ENCODE measurements around the gene AMFR. TPM values are rescaled to one million over a fixed set of nuclear protein-coding genes. Genes with fewer than 3 reads are reported as not detected.

Gene AMFR
- total RNA-seq, 2 experiments from 2014 or later: 35.9 to 41.6 TPM

DNA sequence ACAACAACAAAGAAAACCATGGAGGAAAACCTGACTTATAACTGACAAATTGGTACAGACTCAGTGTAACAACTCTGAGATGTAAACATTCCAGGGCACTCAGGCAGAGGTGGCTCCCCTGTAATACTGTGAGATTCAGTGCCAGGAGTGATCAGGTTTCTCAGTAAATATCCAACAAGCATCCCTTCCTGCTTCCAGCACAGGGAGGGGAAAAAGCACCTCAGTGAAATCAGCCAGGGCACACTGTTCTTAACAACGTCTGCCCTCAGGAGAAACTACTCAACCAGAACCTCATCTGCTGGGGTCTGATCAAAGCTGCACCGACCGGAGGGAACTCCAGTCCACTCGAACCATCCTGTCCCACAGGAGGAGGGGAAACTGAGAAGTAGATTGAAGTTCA, 52.3 kb downstream of the AMFR start:
- H3K9me3 Mint-ChIP-seq: no peaks in the 10 kb centered on the region
- no peak overlapping the region for H3K27ac Mint-ChIP-seq
- DNase-seq (no peak), ATAC-seq (no peak)
- no peaks in the 10 kb centered on the region for H3K27me3 Mint-ChIP-seq
- TF ChIP-seq, protein P1, sequence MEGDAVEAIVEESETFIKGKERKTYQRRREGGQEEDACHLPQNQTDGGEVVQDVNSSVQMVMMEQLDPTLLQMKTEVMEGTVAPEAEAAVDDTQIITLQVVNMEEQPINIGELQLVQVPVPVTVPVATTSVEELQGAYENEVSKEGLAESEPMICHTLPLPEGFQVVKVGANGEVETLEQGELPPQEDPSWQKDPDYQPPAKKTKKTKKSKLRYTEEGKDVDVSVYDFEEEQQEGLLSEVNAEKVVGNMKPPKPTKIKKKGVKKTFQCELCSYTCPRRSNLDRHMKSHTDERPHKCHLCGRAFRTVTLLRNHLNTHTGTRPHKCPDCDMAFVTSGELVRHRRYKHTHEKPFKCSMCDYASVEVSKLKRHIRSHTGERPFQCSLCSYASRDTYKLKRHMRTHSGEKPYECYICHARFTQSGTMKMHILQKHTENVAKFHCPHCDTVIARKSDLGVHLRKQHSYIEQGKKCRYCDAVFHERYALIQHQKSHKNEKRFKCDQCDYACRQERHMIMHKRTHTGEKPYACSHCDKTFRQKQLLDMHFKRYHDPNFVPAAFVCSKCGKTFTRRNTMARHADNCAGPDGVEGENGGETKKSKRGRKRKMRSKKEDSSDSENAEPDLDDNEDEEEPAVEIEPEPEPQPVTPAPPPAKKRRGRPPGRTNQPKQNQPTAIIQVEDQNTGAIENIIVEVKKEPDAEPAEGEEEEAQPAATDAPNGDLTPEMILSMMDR (IDR thresholded peaks at IDR 0.05): no peak
- H3K36me3 Mint-ChIP-seq (ENCODE audit: low read depth): peaks cover 17% of the 10 kb centered on the region
- ChIA-PET CTCF (no interaction called here), POLR2A (no interaction called here)
- intact Hi-C loops (cut with micrococcal nuclease): no loop called here
- H3K4me1 Mint-ChIP-seq (ENCODE audit: low read depth): peaks cover 17% of the 10 kb centered on the region
- H3K4me3 Mint-ChIP-seq: no peak overlapping the region

DNA sequence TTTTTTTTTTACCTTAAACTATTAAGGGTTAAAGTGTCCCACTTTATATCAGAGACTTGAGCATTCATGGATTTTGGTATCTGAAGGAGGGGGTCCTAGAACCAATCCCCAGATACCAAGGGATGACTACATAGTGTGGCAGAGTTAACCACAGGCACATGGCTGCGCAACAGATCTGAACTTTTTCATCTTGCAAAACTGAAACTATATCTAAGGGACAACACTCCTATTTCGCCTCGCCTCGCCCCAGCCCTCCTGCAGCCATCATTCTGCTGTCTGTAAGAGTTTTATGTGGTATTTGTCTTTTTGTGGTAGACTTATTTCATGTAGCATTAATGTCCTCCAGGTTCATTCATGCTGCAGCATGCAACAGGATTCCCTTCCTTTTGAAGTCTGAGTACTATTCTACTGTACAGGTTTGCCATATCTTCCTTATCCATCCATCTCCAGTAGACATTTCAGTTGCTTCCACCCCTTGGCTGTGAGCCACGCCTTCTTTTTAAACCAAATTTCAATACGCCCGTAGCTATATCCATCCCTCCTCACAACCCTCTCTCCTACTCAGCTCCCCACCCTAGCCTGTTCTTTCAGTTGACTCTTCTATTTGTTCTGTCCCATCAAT, 53.2 kb downstream of the AMFR start:
- peak overlapping the region; percentile 3 for H3K27ac Mint-ChIP-seq
- no peaks in the 10 kb centered on the region for H3K9me3 Mint-ChIP-seq
- peaks cover 21% of the 10 kb centered on the region for H3K36me3 Mint-ChIP-seq (ENCODE audit: low read depth)
- no peak overlapping the region for H3K4me3 Mint-ChIP-seq
- intact Hi-C loops (cut with micrococcal nuclease): no loop called here
- ATAC-seq (peak; percentile 79), DNase-seq (peak; percentile 43)
- no peaks in the 10 kb centered on the region for H3K27me3 Mint-ChIP-seq
- H3K4me1 Mint-ChIP-seq (ENCODE audit: low read depth): peaks cover 15% of the 10 kb centered on the region
- ChIA-PET POLR2A (no interaction called here), CTCF (no interaction called here)
- TF ChIP-seq, protein P1 (IDR thresholded peaks at IDR 0.05): no peak

DNA sequence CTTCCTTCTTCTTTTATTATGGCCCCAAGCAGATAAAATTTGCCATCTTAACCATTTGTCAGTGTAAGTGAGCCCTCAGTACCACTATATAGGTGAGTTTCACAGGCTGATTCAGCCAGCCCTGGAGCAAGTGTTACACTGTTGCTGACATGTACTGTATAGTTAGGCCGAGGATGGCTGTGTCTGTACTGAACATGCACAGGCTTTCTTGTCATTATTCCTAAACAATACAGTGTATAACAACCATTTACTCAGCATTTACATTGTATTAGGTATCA, 53.7 kb downstream of the AMFR start:
- POLR2A ChIA-PET: no interaction called here

DNA sequence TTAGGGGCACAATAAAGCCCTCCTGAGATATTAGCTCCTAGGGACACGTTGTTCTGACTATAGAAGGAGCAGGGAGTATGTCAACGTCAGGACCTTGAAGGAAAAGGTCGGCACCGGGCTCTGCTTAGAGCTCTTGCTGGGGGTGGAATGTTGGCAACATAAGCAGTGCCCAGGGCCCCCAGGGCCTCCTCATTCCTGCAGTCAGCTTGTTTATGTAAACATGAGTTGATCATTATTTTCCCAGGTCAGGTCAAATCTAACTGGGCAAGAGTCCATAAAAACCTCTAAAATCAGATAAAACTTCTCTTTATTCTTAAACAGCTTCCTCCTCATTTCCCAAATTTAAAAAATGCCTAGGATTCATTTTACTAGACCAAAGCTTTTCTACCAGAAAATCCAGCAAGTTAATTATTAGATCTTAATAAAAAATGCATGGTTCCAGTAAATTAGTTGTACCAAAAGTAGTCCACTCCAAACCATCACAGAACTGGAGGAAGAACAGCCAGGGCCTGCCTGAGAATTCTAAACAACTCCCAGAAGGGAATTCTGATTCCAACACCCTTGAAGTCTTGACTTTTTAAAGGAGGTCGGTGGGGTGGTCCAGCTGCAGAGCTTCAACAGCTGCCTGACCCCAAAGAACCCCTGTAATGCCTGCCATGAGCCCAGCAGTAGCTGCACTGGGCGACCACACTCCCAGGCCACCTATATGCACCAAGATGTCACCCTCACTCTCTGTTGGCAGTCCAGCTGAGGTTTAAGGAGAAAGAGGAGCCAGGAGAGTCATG, 54.3 kb downstream of the AMFR start:
- CTCF ChIA-PET: interaction anchor here (0.9 to 1.6 kb wide), 2 partner anchors 15 to 53 kb away, joined by 4 read pairs; no protein-coding TSS in a partner anchor

More for the DNA sequence above, 53.7 kb downstream of the AMFR start:
- H3K9me3 Mint-ChIP-seq: no peaks in the 10 kb centered on the region
- CTCF ChIA-PET: interaction anchor here (1.6 kb wide), 1 partner anchor 53 kb away, joined by 4 read pairs; no protein-coding TSS in a partner anchor
- H3K4me1 Mint-ChIP-seq (ENCODE audit: low read depth): peaks cover 15% of the 10 kb centered on the region
- intact Hi-C loops (cut with micrococcal nuclease): no loop called here
- H3K27me3 Mint-ChIP-seq: no peaks in the 10 kb centered on the region
- no peak overlapping the region for H3K27ac Mint-ChIP-seq
- ATAC-seq (peak; percentile 37), DNase-seq (no peak)
- peaks cover 22% of the 10 kb centered on the region for H3K36me3 Mint-ChIP-seq (ENCODE audit: low read depth)
- TF ChIP-seq, protein P1 (IDR thresholded peaks at IDR 0.05): no peak
- H3K4me3 Mint-ChIP-seq: no peak overlapping the region

More for the DNA sequence above, 54.3 kb downstream of the AMFR start:
- H3K4me3 Mint-ChIP-seq: no peak overlapping the region
- peaks cover 15% of the 10 kb centered on the region for H3K4me1 Mint-ChIP-seq (ENCODE audit: low read depth)
- ATAC-seq (no peak), DNase-seq (no peak)
- intact Hi-C loops (cut with micrococcal nuclease): no loop called here
- no peaks in the 10 kb centered on the region for H3K9me3 Mint-ChIP-seq
- POLR2A ChIA-PET: interaction anchor here (0.6 kb wide), 1 partner anchor 14 kb away, joined by 3 read pairs; no protein-coding TSS in a partner anchor
- H3K27me3 Mint-ChIP-seq: no peaks in the 10 kb centered on the region
- TF ChIP-seq, protein P1 (IDR thresholded peaks at IDR 0.05): no peak
- peaks cover 22% of the 10 kb centered on the region for H3K36me3 Mint-ChIP-seq (ENCODE audit: low read depth)
- H3K27ac Mint-ChIP-seq: no peak overlapping the region

Measured in activated CD8-positive, alpha-beta T cell treated with anti-CD3 and anti-CD28 coated beads for 36 hours (primary cell).